GM21528 (cell line): Measurements from ENCODE around the gene PTPRF.
"Not testable (repeated sequence)": the region's sequence is repeated elsewhere in the genome, so short reads cannot be mapped to it uniquely, and the experiment has no call there.

ENCODE experiments used
- ATAC-seq: cut with Tn5 transposase; IDR thresholded peaks from one replicate; pipeline ENCODE4 v1.9.1; 2021; ENCODE audit warnings: mild to moderate bottlenecking, moderate library complexity; ENCODE audit not compliant: unreplicated experiment, low FRiP score

PTPRF gene

GRCh38 chr1:43619996-43620920 is 89.6 kb downstream of the PTPRF start:
- no peak for ATAC-seq

DNA sequence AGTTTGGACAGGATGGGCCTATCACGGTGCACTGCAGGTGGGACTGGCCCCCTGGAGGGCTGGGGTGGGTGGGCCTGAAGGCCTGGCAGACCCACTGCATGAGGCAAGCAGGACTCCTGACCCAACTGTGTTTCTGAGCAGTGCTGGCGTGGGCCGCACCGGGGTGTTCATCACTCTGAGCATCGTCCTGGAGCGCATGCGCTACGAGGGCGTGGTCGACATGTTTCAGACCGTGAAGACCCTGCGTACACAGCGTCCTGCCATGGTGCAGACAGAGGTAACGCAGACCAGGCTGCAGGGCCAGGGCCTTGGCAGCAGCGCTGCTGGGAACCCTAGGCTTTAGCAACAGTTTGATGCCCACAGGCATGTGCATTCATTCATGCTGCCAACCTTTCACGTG is 90.3 kb downstream of the PTPRF start:
- no peak for ATAC-seq

GRCh38 chr1:43621386-43621785 is 90.7 kb downstream of the PTPRF start:
- no peak for ATAC-seq

DNA sequence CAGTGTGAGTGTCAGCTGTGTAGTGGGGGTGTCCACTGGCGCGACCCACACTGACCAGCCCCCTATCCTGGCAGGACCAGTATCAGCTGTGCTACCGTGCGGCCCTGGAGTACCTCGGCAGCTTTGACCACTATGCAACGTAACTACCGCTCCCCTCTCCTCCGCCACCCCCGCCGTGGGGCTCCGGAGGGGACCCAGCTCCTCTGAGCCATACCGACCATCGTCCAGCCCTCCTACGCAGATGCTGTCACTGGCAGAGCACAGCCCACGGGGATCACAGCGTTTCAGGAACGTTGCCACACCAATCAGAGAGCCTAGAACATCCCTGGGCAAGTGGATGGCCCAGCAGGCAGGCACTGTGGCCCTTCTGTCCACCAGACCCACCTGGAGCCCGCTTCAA is 91.2 kb downstream of the PTPRF start:
- no peak for ATAC-seq

GRCh38 chr1:43622471-43622870 is 91.8 kb downstream of the PTPRF start:
- ATAC-seq = no peak

DNA sequence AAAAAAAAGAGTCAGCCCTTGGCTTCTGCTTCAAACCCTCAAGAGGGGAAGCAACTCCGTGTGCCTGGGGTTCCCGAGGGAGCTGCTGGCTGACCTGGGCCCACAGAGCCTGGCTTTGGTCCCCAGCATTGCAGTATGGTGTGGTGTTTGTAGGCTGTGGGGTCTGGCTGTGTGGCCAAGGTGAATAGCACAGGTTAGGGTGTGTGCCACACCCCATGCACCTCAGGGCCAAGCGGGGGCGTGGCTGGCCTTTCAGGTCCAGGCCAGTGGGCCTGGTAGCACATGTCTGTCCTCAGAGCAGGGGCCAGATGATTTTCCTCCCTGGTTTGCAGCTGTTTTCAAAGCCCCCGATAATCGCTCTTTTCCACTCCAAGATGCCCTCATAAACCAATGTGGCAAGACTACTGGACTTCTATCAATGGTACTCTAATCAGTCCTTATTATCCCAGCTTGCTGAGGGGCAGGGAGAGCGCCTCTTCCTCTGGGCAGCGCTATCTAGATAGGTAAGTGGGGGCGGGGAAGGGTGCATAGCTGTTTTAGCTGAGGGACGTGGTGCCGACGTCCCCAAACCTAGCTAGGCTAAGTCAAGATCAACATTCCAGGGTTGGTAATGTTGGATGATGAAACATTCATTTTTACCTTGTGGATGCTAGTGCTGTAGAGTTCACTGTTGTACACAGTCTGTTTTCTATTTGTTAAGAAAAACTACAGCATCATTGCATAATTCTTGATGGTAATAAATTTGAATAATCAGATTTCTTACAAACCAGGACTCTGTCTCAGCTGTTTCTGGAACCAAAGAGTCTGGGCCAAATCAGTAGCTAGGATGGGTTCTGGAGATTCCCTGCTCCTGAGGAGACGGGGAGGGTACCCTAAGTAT is 92.5 kb downstream of the PTPRF start:
- no peak for ATAC-seq

DNA sequence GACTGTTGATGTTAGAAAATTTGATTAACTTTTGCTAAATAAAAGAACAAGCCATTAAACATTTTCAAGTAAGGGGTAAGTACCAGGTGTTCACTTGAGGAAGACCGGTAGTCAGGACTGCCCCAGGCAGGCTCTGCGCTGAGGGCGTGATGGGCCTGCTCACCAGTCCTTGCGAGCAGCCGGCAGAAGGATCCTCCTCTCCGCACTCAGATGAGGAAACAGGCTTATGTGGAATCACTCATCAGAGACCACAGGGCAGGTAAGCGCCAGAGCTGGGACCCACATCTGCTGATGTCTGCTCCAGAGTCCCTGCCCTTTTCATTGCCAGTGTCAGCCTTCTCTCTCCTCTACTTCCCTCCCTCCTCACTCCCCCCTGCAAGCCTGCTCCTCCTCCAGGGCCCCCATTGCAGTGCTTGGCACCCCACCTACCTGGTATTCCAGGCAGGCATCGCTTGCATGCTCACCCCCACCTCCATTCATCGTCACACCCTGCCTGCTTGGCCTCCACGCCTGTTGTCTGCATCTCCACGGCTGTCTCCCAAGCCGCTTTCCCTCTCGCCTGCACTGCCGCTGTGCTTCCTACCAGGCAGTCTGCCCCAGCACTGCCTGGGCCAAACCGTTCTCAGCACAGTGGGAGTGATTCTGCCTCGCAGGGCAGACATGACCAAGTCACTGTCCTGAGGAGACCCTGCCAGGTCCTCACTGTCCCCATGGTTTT is 94.5 kb downstream of the PTPRF start:
- ATAC-seq = no peak

DNA sequence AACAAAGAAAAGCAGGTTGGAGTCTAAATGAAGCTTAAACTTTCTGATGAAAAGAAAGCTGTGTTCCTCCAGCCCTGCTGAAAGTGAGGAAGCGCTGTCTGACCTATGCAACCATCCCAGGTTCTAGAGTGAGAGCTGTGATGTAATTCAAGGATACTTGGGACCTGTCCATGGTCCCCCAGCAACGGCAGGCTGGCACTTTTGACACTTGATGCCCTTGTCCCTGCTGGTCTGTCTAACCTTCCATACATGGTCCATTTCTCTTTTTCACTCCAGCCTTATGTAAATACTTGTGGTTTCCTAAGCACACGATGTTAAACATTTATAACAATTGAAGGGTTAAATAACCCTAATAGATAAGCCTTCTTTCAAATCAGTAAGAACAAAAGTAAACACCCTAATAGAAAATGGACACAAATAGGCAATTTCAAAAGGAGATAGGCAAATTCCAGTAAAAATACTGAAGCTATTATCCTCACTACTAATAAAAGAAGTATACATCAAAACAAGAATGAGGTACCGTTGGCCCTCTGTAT is 101.5 kb downstream of the PTPRF start:
- no peak for ATAC-seq

GRCh38 chr1:43634721-43635120 is 104.0 kb downstream of the PTPRF start:
- ATAC-seq = no peak

GRCh38 chr1:43636006-43636641 is 105.4 kb downstream of the PTPRF start:
- no peak for ATAC-seq

GRCh38 chr1:43637267-43637666 is 106.6 kb downstream of the PTPRF start:
- no peak for ATAC-seq

GRCh38 chr1:43638381-43638780 is 107.7 kb downstream of the PTPRF start:
- not testable (repeated sequence) for ATAC-seq

GRCh38 chr1:43639976-43640794 is 109.5 kb downstream of the PTPRF start:
- ATAC-seq = no peak

GRCh38 chr1:43644558-43644957 is 113.9 kb downstream of the PTPRF start:
- no peak for ATAC-seq

DNA sequence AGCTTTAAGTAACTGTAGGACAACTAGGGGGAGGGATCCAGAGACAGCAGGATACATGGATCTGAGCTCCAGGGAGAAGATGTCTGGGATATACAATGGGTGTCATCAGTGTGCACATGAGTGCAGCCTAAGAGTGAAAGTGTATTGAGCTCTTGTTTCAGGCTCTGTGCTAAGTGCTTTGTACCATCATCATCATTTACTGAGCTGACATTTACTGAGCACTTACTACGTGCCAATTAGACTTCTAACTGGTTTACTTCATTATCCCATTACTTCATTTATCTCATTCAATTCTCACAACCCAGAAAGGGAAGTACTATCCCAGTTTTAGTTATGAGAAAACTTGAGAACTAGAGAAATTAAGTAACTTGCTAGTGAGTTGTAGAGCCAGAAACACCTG is 114.8 kb downstream of the PTPRF start:
- no peak for ATAC-seq

DNA sequence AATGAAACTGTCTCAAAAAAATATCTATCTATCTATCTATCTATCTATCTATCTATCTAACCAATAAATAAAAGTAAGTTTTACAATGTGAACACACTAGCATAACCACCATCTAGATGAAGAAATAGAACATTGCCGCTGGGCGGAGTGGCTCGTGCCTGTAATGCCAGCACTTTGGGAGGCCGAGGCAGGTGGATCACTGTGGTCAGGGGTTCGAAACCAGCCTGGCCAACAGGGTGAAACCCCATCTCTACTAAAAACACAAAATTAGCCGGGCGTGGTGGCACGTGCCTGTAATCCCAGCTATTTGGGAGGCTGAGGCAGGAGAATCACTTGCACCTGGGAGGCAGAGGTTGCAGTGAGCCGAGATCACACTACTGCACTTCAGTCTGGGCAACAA is 116.6 kb downstream of the PTPRF start:
- not testable (repeated sequence) for ATAC-seq

DNA sequence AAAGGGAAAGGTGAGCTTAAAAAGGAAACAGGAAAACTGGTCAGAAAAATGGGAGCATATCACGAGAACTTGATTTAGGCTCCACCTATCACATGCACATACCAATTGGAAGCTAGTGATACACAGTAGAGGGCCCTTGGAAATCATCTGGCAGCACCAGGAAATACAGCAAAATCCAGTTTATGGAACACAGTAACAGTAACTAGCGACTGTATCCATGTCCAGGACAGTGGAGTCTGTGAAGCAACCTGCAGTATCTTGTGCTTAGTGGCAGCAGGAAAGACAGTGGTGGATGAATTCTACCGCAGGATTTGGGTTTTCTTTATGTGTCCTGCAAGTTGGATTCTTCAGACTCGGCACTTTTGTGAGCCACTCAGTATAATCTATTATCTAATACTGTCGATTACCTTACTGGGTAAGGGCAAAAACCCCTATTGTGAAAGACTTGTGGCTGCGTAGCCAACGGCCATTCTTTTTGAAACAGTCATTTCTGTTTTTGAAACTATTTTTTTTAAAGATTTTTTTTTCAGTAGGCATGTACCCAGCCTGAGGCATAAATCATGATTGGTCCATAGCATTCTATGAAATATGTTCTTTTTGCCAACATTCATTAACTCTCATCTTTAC is 117.7 kb downstream of the PTPRF start:
- ATAC-seq = no peak

DNA sequence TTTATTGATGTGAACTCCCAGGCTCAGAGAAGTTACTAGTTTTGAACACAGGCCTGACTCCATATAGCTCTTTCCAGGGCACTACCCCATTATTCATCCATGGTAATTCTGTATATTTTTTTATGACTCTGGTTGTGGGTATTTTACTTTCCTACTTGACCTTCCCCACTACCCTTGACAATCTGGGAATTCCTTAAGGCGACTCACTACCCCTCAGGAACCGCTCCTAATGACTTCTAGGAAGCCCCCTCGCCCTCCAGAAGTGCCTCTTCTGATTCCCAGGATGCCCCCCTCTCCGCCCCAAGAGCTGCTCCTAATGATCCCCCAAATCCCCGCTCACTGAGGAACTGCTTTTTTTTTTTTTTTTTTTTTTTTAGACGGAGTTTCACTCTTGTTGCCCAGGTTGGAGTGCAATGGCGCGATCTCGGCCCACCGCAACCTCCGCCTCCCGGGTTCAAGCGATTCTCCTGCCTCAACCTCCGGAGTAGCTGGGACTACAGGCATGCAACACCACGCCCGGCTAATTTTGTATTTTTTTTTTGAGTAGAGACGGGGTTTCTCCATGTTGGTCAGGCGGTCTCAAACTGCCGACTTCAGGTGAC is 118.3 kb downstream of the PTPRF start:
- ATAC-seq = no peak
